ENCODE measurements around the gene TMPO. TPM values are rescaled to one million over a fixed set of nuclear protein-coding genes. Genes with fewer than 3 reads are reported as not detected.

The TMPO gene
- polyA plus RNA-seq, 1 donor (not counting 4 experiments of a cell fraction or from before 2014, with no cell fraction given), result 41.0 TPM

DNA sequence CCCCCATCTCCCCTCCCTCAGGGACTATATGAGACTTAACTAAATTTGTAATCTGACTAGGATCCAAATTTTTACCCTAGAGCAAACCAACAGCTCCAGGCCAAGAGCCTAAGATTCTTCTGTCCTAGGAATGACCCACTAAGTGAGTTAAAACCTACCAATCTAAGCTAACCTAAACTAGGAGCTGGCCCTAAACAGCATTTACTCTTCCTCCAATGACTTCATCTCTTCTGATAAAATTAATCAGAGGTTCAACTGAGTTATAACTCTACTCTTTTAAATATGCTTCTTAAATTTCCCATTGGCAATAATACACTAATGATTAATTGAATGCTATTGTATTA, 39.9 kb upstream of the TMPO start:
- peak overlapping the region; percentile 13 for H3K27ac ChIP-seq (ENCODE audit: control insufficient read depth, insufficient read depth, low read length)
- dilution Hi-C loops (cut with MboI; ENCODE audit: extremely low pct_ligation_motif_present, low sequenced_read_pairs), result no loop called here

DNA sequence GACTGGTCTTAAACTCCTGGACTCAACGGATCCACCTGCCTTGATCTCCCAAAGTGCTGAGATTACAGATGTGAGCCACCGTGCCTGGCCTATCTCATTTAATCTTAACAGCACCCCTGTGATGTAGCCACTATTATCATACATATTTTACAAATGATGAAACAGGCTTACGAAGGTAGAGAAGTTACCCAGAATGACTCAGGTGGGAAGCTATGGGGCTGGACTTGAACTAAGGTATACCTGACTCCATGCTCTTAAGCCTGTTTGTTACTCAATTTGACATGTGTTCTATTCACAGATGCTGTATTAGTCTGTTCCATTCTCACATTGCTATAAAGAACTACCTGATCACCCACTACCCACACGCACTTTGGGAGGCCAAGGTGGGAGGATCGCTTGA, 36.8 kb upstream of the TMPO start:
- Histone ChIP-seq H2AFZ (ENCODE audit: control insufficient read depth, low read length) (no peak overlapping the region), H4K20me1 (ENCODE audit: control insufficient read depth, extremely low read depth, insufficient read depth, low read length) (no peaks in the 10 kb centered on the region), H3K36me3 (ENCODE audit: control insufficient read depth in 2 of 2, extremely low read depth in 1 of 2, insufficient read depth in 2 of 2, low read length in 2 of 2) (no peaks in the 10 kb centered on the region), H3K27me3 (ENCODE audit: control insufficient read depth, extremely low read depth, insufficient read depth, low read length) (no peaks in the 10 kb centered on the region), H3K9me1 (ENCODE audit: control insufficient read depth, extremely low read depth, insufficient read depth, low read length) (no peaks in the 10 kb centered on the region), H3K27ac (ENCODE audit: control insufficient read depth, insufficient read depth, low read length) (no peak overlapping the region), H3K4me2 (ENCODE audit: control insufficient read depth, extremely low read depth, insufficient read depth, low read depth, low read length) (no peak overlapping the region), H3K4me3 (ENCODE audit: control insufficient read depth in 2 of 3, extremely low read depth in 1 of 3, insufficient read depth in 2 of 3, low read depth in 1 of 3, low read length in 3 of 3) (no peak overlapping the region), H3K9me3 (ENCODE audit: control insufficient read depth, low read depth, low read length) (no peaks in the 10 kb centered on the region), H3K79me2 (ENCODE audit: control insufficient read depth, insufficient read depth, low read length) (no peaks in the 10 kb centered on the region), H3K9ac (ENCODE audit: control insufficient read depth, extremely low read depth, insufficient read depth, low read length) (no peak overlapping the region), H3K4me1 (ENCODE audit: control insufficient read depth, extremely low read depth, insufficient read depth, low read length) (peaks cover 11% of the 10 kb centered on the region)
- FAIRE-seq (no peak), DNase-seq (ENCODE audit: low read depth, low spot score) (no peak)
- dilution Hi-C loops (cut with MboI; ENCODE audit: extremely low pct_ligation_motif_present, low sequenced_read_pairs), result no loop called here
- TF ChIP-seq, protein P1, sequence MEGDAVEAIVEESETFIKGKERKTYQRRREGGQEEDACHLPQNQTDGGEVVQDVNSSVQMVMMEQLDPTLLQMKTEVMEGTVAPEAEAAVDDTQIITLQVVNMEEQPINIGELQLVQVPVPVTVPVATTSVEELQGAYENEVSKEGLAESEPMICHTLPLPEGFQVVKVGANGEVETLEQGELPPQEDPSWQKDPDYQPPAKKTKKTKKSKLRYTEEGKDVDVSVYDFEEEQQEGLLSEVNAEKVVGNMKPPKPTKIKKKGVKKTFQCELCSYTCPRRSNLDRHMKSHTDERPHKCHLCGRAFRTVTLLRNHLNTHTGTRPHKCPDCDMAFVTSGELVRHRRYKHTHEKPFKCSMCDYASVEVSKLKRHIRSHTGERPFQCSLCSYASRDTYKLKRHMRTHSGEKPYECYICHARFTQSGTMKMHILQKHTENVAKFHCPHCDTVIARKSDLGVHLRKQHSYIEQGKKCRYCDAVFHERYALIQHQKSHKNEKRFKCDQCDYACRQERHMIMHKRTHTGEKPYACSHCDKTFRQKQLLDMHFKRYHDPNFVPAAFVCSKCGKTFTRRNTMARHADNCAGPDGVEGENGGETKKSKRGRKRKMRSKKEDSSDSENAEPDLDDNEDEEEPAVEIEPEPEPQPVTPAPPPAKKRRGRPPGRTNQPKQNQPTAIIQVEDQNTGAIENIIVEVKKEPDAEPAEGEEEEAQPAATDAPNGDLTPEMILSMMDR (optimal IDR thresholded peaks at IDR 0.05 in 1 of 3, IDR thresholded peaks at IDR 0.05 in 1 of 3, conservative IDR thresholded peaks at IDR 0.05 in 1 of 3; ENCODE audit: extremely low read depth in 1 of 3, insufficient read depth in 2 of 3, low read length in 3 of 3), result no peak
- no peak for TF ChIP-seq EZH2 (IDR thresholded peaks at IDR 0.05; ENCODE audit: low read length)

More for the DNA sequence above, 39.9 kb upstream of the TMPO start:
- H3K9me3 ChIP-seq (ENCODE audit: control insufficient read depth, low read depth, low read length), result no peaks in the 10 kb centered on the region
- peaks cover 11% of the 10 kb centered on the region for H3K4me1 ChIP-seq (ENCODE audit: control insufficient read depth, extremely low read depth, insufficient read depth, low read length)
- no peaks in the 10 kb centered on the region for H3K9me1 ChIP-seq (ENCODE audit: control insufficient read depth, extremely low read depth, insufficient read depth, low read length)
- no peaks in the 10 kb centered on the region for H4K20me1 ChIP-seq (ENCODE audit: control insufficient read depth, extremely low read depth, insufficient read depth, low read length)
- no peaks in the 10 kb centered on the region for H3K79me2 ChIP-seq (ENCODE audit: control insufficient read depth, insufficient read depth, low read length)
- H3K4me3 ChIP-seq (ENCODE audit: control insufficient read depth in 2 of 3, extremely low read depth in 1 of 3, insufficient read depth in 2 of 3, low read depth in 1 of 3, low read length in 3 of 3), result no peak overlapping the region
- no peak for FAIRE-seq
- peak overlapping the region; percentile 62 for H3K4me2 ChIP-seq (ENCODE audit: control insufficient read depth, extremely low read depth, insufficient read depth, low read depth, low read length)
- no peak for DNase-seq (ENCODE audit: low read depth, low spot score)
- no peaks in the 10 kb centered on the region for H3K27me3 ChIP-seq (ENCODE audit: control insufficient read depth, extremely low read depth, insufficient read depth, low read length)
- H3K36me3 ChIP-seq (ENCODE audit: control insufficient read depth in 2 of 2, extremely low read depth in 1 of 2, insufficient read depth in 2 of 2, low read length in 2 of 2), result no peaks in the 10 kb centered on the region
- TF ChIP-seq, protein P1 (optimal IDR thresholded peaks at IDR 0.05 in 1 of 3, IDR thresholded peaks at IDR 0.05 in 1 of 3, conservative IDR thresholded peaks at IDR 0.05 in 1 of 3; ENCODE audit: extremely low read depth in 1 of 3, insufficient read depth in 2 of 3, low read length in 3 of 3), result no peak
- TF ChIP-seq EZH2 (IDR thresholded peaks at IDR 0.05; ENCODE audit: low read length), result no peak
- H3K9ac ChIP-seq (ENCODE audit: control insufficient read depth, extremely low read depth, insufficient read depth, low read length), result peak overlapping the region; percentile 26
- peak overlapping the region; percentile 58 for H2AFZ ChIP-seq (ENCODE audit: control insufficient read depth, low read length)

All from keratinocyte (primary cell).